ENCODE data around the gene APBB2.

- TF ChIP-seq CTCF (IDR thresholded peaks at IDR 0.05; ENCODE audit: low read length), result no peak
- no peak for TF ChIP-seq EZH2 (IDR thresholded peaks at IDR 0.05; ENCODE audit: borderline replicate concordance, low read length)
These were observed 94.5 kb downstream of the APBB2 start for GRCh38 chr4:41119867-41120295.

All from OCI-LY1 (cell line).